ENCODE measurements around the gene ZNF77. TPM values are rescaled to one million over a fixed set of nuclear protein-coding genes. Genes with fewer than 3 reads are reported as not detected.
"Not testable (repeated sequence)": the region's sequence is repeated elsewhere in the genome, so short reads cannot be mapped to it uniquely, and the experiment has no call there.

The ZNF77 gene
- total RNA-seq, 1 experiment from 2014 or later = 5.1 TPM

- DNase-seq (no peak), ATAC-seq (no peak)
- no peak overlapping the region for H3K4me2 ChIP-seq (ENCODE audit: low read length)
- no peaks in the 10 kb centered on the region for H4K20me1 ChIP-seq (ENCODE audit: low read length)
- BruUV-seq (replicated peaks) = no TSS peak
- intact Hi-C loops (cut with micrococcal nuclease) = no loop called here
- H3K27me3 ChIP-seq (ENCODE audit: low read length) = no peaks in the 10 kb centered on the region
- no peaks in the 10 kb centered on the region for H3K9me2 ChIP-seq (replicated peaks; ENCODE audit: low read length)
- H3F3A ChIP-seq (ENCODE audit: low read length, unreplicated experiment) = no peaks in the 10 kb centered on the region
- ChIA-PET POLR2A (ENCODE audit: unreplicated experiment) (no interaction called here), CTCF (no interaction called here)
- H3K9ac ChIP-seq (ENCODE audit: low read length) = no peak overlapping the region
- H3K9me3 ChIP-seq (ENCODE audit: low read length) = 0 out of 2 replicates have a peak, but pooled peaks cover 6% of the 10 kb centered on the region
- no peaks in the 10 kb centered on the region for H3K4me1 ChIP-seq (ENCODE audit: insufficient read depth, low read length)
- no peaks in the 10 kb centered on the region for H3K36me3 ChIP-seq (ENCODE audit: low read depth, low read length)
- peaks cover 6% of the 10 kb centered on the region for H3K79me2 ChIP-seq (ENCODE audit: low read length)
- H3K27ac ChIP-seq (ENCODE audit: low read length) = no peak overlapping the region
- no peak overlapping the region for H2AFZ ChIP-seq (ENCODE audit: low read length)
- H3K4me3 ChIP-seq (ENCODE audit: low read length) = no peak overlapping the region
- no peak for TF ChIP-seq CTCF (conservative IDR thresholded peaks at IDR 0.05; ENCODE audit: low read depth, low read length)
- no peak for TF ChIP-seq EZH2 (IDR thresholded peaks at IDR 0.05; ENCODE audit: low read length, unreplicated experiment)
- no peak for TF ChIP-seq EZH2phosphoT487 (IDR thresholded peaks at IDR 0.05; ENCODE audit: borderline replicate concordance, low read length)
These were observed 48.1 kb downstream of the ZNF77 start for GRCh38 chr19:2896694-2897093.

GRCh38 chr19:2890531-2890930, 54.2 kb downstream of the ZNF77 start:
- CTCF ChIA-PET; H3K9ac ChIP-seq (ENCODE audit: low read length); POLR2A ChIA-PET (ENCODE audit: unreplicated experiment); H3K36me3 ChIP-seq (ENCODE audit: low read depth, low read length); H4K20me1 ChIP-seq (ENCODE audit: low read length); H3K4me3 ChIP-seq (ENCODE audit: low read length); H3K4me1 ChIP-seq (ENCODE audit: insufficient read depth, low read length); H3K4me2 ChIP-seq (ENCODE audit: low read length); H3K27ac ChIP-seq (ENCODE audit: low read length); H2AFZ ChIP-seq (ENCODE audit: low read length); ATAC-seq; DNase-seq; H3K9me2 ChIP-seq (replicated peaks; ENCODE audit: low read length); H3K27me3 ChIP-seq (ENCODE audit: low read length); H3F3A ChIP-seq (ENCODE audit: low read length, unreplicated experiment); H3K9me3 ChIP-seq (ENCODE audit: low read length); BruUV-seq (replicated peaks); intact Hi-C loops (cut with micrococcal nuclease); H3K79me2 ChIP-seq (ENCODE audit: low read length): not testable (repeated sequence)

GRCh38 chr19:2888731-2889224, 56.0 kb downstream of the ZNF77 start:
- H3K27me3 ChIP-seq (ENCODE audit: low read length) = no peaks in the 10 kb centered on the region
- intact Hi-C loops (cut with micrococcal nuclease) = no loop called here
- H3K79me2 ChIP-seq (ENCODE audit: low read length) = no peaks in the 10 kb centered on the region
- no peaks in the 10 kb centered on the region for H3K9me3 ChIP-seq (ENCODE audit: low read length)
- no peak overlapping the region for H3K27ac ChIP-seq (ENCODE audit: low read length)
- H2AFZ ChIP-seq (ENCODE audit: low read length) = 0 out of 2 replicates have a peak overlapping the region, but pooled peaks have one; percentile 55
- BruUV-seq (replicated peaks) = no TSS peak
- peaks cover 5% of the 10 kb centered on the region; the same call in 1 of the 2 replicates for H3K4me1 ChIP-seq (ENCODE audit: insufficient read depth, low read length)
- ATAC-seq = no peak
- no peaks in the 10 kb centered on the region for H3K36me3 ChIP-seq (ENCODE audit: low read depth, low read length)
- no peaks in the 10 kb centered on the region for H3F3A ChIP-seq (ENCODE audit: low read length, unreplicated experiment)
- no peaks in the 10 kb centered on the region for H4K20me1 ChIP-seq (ENCODE audit: low read length)
- no peak overlapping the region for H3K9ac ChIP-seq (ENCODE audit: low read length)
- CTCF ChIA-PET = no interaction called here
- POLR2A ChIA-PET (ENCODE audit: unreplicated experiment) = no interaction called here
- no peak overlapping the region for H3K4me3 ChIP-seq (ENCODE audit: low read length)
- DNase-seq = no peak
- H3K4me2 ChIP-seq (ENCODE audit: low read length) = no peak overlapping the region
- TF ChIP-seq EZH2 (IDR thresholded peaks at IDR 0.05; ENCODE audit: low read length, unreplicated experiment) = no peak
- no peak for TF ChIP-seq EZH2phosphoT487 (IDR thresholded peaks at IDR 0.05; ENCODE audit: borderline replicate concordance, low read length)
- no peak for TF ChIP-seq CTCF (conservative IDR thresholded peaks at IDR 0.05; ENCODE audit: low read depth, low read length)
- H3K9me2 ChIP-seq (replicated peaks; ENCODE audit: low read length) = no peaks in the 10 kb centered on the region
